ENCODE data around the gene CEP57L1.
"Not testable (repeated sequence)": the region's sequence is repeated elsewhere in the genome, so short reads cannot be mapped to it uniquely, and the experiment has no call there.

DNA sequence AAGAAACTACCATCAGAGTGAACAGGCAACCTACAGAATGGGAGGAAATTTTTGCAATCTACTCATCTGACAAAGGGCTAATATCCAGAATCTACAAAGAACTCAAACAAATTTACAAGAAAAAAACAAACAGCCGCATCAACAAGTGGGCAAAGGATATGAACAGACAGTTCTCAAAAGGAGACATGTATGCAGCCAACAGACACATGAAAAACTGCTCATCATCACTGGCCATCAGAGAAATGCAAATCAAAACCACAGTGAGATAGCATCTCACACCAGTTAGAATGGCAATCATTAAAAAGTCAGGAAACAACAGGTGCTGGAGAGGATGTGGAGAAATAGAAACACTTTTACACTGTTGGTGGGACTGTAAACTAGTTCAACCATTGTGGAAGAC, 40.3 kb downstream of the CEP57L1 start:
- TF ChIP-seq, protein P1, sequence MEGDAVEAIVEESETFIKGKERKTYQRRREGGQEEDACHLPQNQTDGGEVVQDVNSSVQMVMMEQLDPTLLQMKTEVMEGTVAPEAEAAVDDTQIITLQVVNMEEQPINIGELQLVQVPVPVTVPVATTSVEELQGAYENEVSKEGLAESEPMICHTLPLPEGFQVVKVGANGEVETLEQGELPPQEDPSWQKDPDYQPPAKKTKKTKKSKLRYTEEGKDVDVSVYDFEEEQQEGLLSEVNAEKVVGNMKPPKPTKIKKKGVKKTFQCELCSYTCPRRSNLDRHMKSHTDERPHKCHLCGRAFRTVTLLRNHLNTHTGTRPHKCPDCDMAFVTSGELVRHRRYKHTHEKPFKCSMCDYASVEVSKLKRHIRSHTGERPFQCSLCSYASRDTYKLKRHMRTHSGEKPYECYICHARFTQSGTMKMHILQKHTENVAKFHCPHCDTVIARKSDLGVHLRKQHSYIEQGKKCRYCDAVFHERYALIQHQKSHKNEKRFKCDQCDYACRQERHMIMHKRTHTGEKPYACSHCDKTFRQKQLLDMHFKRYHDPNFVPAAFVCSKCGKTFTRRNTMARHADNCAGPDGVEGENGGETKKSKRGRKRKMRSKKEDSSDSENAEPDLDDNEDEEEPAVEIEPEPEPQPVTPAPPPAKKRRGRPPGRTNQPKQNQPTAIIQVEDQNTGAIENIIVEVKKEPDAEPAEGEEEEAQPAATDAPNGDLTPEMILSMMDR (conservative IDR thresholded peaks at IDR 0.05; ENCODE audit: low read depth in 2 of 2): not testable (repeated sequence)
- not testable (repeated sequence) for TF ChIP-seq EZH2 (IDR thresholded peaks at IDR 0.05; ENCODE audit: low read depth, unreplicated experiment); STAT1 (IDR thresholded peaks at IDR 0.05; ENCODE audit: unreplicated experiment); ZNF462 (CRISPR knock-in tag; IDR thresholded peaks at IDR 0.05); REST (IDR thresholded peaks at IDR 0.05; ENCODE audit: unreplicated experiment); POLR2AphosphoS5 (IDR thresholded peaks at IDR 0.05; ENCODE audit: low read depth); EZH2phosphoT487 (IDR thresholded peaks at IDR 0.05; ENCODE audit: unreplicated experiment); ZNF114 (CRISPR knock-in tag; IDR thresholded peaks at IDR 0.05); CREB1 (CRISPR knock-in tag; IDR thresholded peaks at IDR 0.05; ENCODE audit: low read depth); ZNF331 (CRISPR knock-in tag; IDR thresholded peaks at IDR 0.05; ENCODE audit: low read depth)

All from GM23338 (cell line).